HFFc6 (cell line): ENCODE data around the gene ADAM12. TPM values are rescaled to one million over a fixed set of nuclear protein-coding genes. Genes with fewer than 3 reads are reported as not detected.

Source experiments
- DNase-seq: peaks from one replicate; pipeline ENCODE4 v3.0.0-alpha.2; 2018
- H3K27ac Mint-ChIP-seq: 2 replicates; pipeline ENCODE4 v1.8.0; 2020; ENCODE audit warnings: mild to moderate bottlenecking, mixed read lengths
- H3K27me3 Mint-ChIP-seq: 2 replicates; pipeline ENCODE4 v1.8.0; 2021; ENCODE audit warnings: mild to moderate bottlenecking, moderate library complexity, mixed read lengths; ENCODE audit not compliant: insufficient read depth
- H3K36me3 Mint-ChIP-seq: 2 replicates; pipeline ENCODE4 v1.8.0; 2021; ENCODE audit warnings: low read depth, mixed read lengths
- H3K4me1 Mint-ChIP-seq: 2 replicates; pipeline ENCODE4 v1.8.0; 2020; ENCODE audit warnings: low read depth, mixed read lengths
- H3K4me3 Mint-ChIP-seq: 2 replicates; pipeline ENCODE4 v1.8.0; 2020; ENCODE audit warnings: mild to moderate bottlenecking, moderate library complexity, mixed read lengths
- H3K9me3 Mint-ChIP-seq: 2 replicates; pipeline ENCODE4 v1.8.0; 2020; ENCODE audit warnings: mild to moderate bottlenecking, mixed read lengths
- CTCF ChIP-seq: fragments of 200-600 bp; sonication (generic); IDR thresholded peaks from 2 replicates; pipeline ENCODE4 v1.5.0; 2021; ENCODE audit warnings: antibody characterized with exemption, mild to moderate bottlenecking
- total RNA-seq, 6 experiments: library from RNA; stranded (reverse); fragmentation: NEBNext Ultra II Directional; extraction: Animal tissue kit (Norgen Biotek cat#: 25700); gene quantifications; 2 replicates in 1 of 6; 3 replicates in 5 of 6; pipeline ENCODE4 v1.2.3, GENCODE V29; 2021

The ADAM12 gene
- total RNA-seq, 6 experiments from 2014 or later = 7.5 to 12.5 (median 11.5) TPM

- peaks cover 11% of the 10 kb centered on the region for H3K36me3 Mint-ChIP-seq
- TF ChIP-seq CTCF = no peak
- H3K9me3 Mint-ChIP-seq = peaks cover 12% of the 10 kb centered on the region
- H3K4me1 Mint-ChIP-seq = peaks cover 32% of the 10 kb centered on the region
- DNase-seq = no peak
- peaks cover 5% of the 10 kb centered on the region; the same call in 1 of the 2 replicates for H3K27me3 Mint-ChIP-seq
- no peak overlapping the region for H3K27ac Mint-ChIP-seq
- H3K4me3 Mint-ChIP-seq = no peak overlapping the region
Observed at GRCh38 chr10:126425032-126425431, 36.8 kb upstream of the ADAM12 start.

GRCh38 chr10:126423732-126424491 is 35.6 kb upstream of the ADAM12 start:
- Mint-ChIP-seq H3K4me1 (peaks cover 32% of the 10 kb centered on the region), H3K36me3 (peaks cover 18% of the 10 kb centered on the region), H3K27me3 (peaks cover 5% of the 10 kb centered on the region; the same call in 1 of the 2 replicates), H3K27ac (no peak overlapping the region), H3K4me3 (no peak overlapping the region), H3K9me3 (peaks cover 12% of the 10 kb centered on the region)
- no peak for TF ChIP-seq CTCF
- no peak for DNase-seq

GRCh38 chr10:126422567-126422966 is 34.3 kb upstream of the ADAM12 start:
- peak overlapping the region; percentile 96; the same call in 1 of the 2 replicates for H3K27ac Mint-ChIP-seq
- peaks cover 32% of the 10 kb centered on the region for H3K4me1 Mint-ChIP-seq
- peaks cover 2% of the 10 kb centered on the region for H3K27me3 Mint-ChIP-seq
- TF ChIP-seq CTCF = no peak
- 0 out of 2 replicates have a peak overlapping the region, but pooled peaks have one; percentile 16 for H3K4me3 Mint-ChIP-seq
- peaks cover 12% of the 10 kb centered on the region for H3K9me3 Mint-ChIP-seq
- no peak for DNase-seq
- peaks cover 19% of the 10 kb centered on the region for H3K36me3 Mint-ChIP-seq

GRCh38 chr10:126421756-126422256 is 33.5 kb upstream of the ADAM12 start:
- peaks cover 12% of the 10 kb centered on the region for H3K9me3 Mint-ChIP-seq
- H3K4me3 Mint-ChIP-seq = peak overlapping the region; percentile 78
- H3K27ac Mint-ChIP-seq = peak overlapping the region; percentile 96
- peaks cover 20% of the 10 kb centered on the region for H3K36me3 Mint-ChIP-seq
- H3K4me1 Mint-ChIP-seq = peaks cover 32% of the 10 kb centered on the region
- H3K27me3 Mint-ChIP-seq = no peaks in the 10 kb centered on the region; the same call in 1 of the 2 replicates
- TF ChIP-seq CTCF = no peak
- DNase-seq = peak; percentile 83

- no peak for TF ChIP-seq CTCF
- Mint-ChIP-seq H3K4me1 (peaks cover 32% of the 10 kb centered on the region), H3K4me3 (no peak overlapping the region; the same call in 1 of the 2 replicates), H3K36me3 (peaks cover 27% of the 10 kb centered on the region), H3K9me3 (peaks cover 12% of the 10 kb centered on the region), H3K27ac (peak overlapping the region; percentile 96; the same call in 1 of the 2 replicates), H3K27me3 (no peaks in the 10 kb centered on the region; the same call in 1 of the 2 replicates)
- no peak for DNase-seq
Observed at GRCh38 chr10:126420567-126421300, 32.5 kb upstream of the ADAM12 start.
